SK-N-SH treated with all-trans-retinoic acid at 6 μM for 48 hours (cell line): ENCODE measurements around the gene ACLY.
A peak's percentile ranks its signal among the peaks of the same experiment; 100 is the strongest.

Experiments
- ATAC-seq: fragments of 200-7000 bp; cut with Tn5 transposase; 3 replicates; pipeline ENCODE4 v1.9.1; 2020; ENCODE audit warnings: mild to moderate bottlenecking, moderate library complexity
- ARNTL ChIP-seq: fragments of 450-650 bp; formaldehyde crosslinking; IDR thresholded peaks from 2 replicates; pipeline ENCODE4 v1.5.0; 2020; ENCODE audit warnings: low read depth, mild to moderate bottlenecking, moderate library complexity, borderline replicate concordance
- BACH2 ChIP-seq: fragments of 250-450 bp; sonication (Bioruptor Pico); IDR thresholded peaks from 2 replicates; pipeline ENCODE4 v1.9.0; 2021; ENCODE audit warnings: mild to moderate bottlenecking, borderline replicate concordance
- CSDC2 ChIP-seq: fragments of 250-450 bp; sonication (Bioruptor Pico); IDR thresholded peaks from 2 replicates; pipeline ENCODE4 v1.5.0; 2020; ENCODE audit warnings: mild to moderate bottlenecking, moderate library complexity
- ESRRG ChIP-seq: fragments of 250-450 bp; sonication (Bioruptor Pico); IDR thresholded peaks from 2 replicates; pipeline ENCODE4 v1.6.1; 2021; ENCODE audit warnings: mild to moderate bottlenecking
- GLIS3 ChIP-seq: fragments of 250-450 bp; sonication (Bioruptor Pico); IDR thresholded peaks from 2 replicates; pipeline ENCODE4 v1.5.0; 2020; ENCODE audit warnings: mild to moderate bottlenecking, moderate library complexity
- OSR1 ChIP-seq: fragments of 250-450 bp; sonication (Bioruptor Pico); IDR thresholded peaks from 2 replicates; pipeline ENCODE4 v1.8.0; 2022; ENCODE audit warnings: moderate library complexity, mild to moderate bottlenecking, inconsistent platforms
- PATZ1 ChIP-seq: fragments of 250-450 bp; sonication (Bioruptor Pico); IDR thresholded peaks from 2 replicates; pipeline ENCODE4 v1.8.0; 2020; ENCODE audit warnings: mild to moderate bottlenecking, moderate library complexity, borderline replicate concordance
- POU6F1 ChIP-seq: fragments of 250-450 bp; sonication (Bioruptor Pico); IDR thresholded peaks from 2 replicates; pipeline ENCODE4 v1.8.0; 2021; ENCODE audit warnings: low read depth, mild to moderate bottlenecking, moderate library complexity, borderline replicate concordance
- PPARA ChIP-seq: fragments of 250-450 bp; sonication (Bioruptor Pico); IDR thresholded peaks from 2 replicates; pipeline ENCODE4 v1.5.0; 2020; ENCODE audit warnings: mild to moderate bottlenecking, borderline replicate concordance
- RARB ChIP-seq: fragments of 250-450 bp; sonication (Bioruptor Pico); IDR thresholded peaks from 2 replicates; pipeline ENCODE4 v1.8.0; 2021; ENCODE audit warnings: mild to moderate bottlenecking, moderate library complexity
- SNAI2 ChIP-seq: fragments of 250-450 bp; sonication (Bioruptor Pico); IDR thresholded peaks from 2 replicates; pipeline ENCODE4 v1.5.0; 2020; ENCODE audit warnings: mild to moderate bottlenecking, moderate library complexity
- TCF4 ChIP-seq: fragments of 250-450 bp; sonication (Bioruptor Pico); IDR thresholded peaks from 2 replicates; pipeline ENCODE4 v1.8.0; 2021; ENCODE audit warnings: mild to moderate bottlenecking, moderate library complexity, borderline replicate concordance
- TOX ChIP-seq: fragments of 250-450 bp; sonication (Bioruptor Pico); IDR thresholded peaks from 2 replicates; pipeline ENCODE4 v1.8.0; 2021; ENCODE audit warnings: mild to moderate bottlenecking, moderate library complexity, borderline replicate concordance
- ZC3H10 ChIP-seq: fragments of 250-450 bp; sonication (Bioruptor Pico); IDR thresholded peaks from 2 replicates; pipeline ENCODE4 v1.5.1; 2021; ENCODE audit warnings: mild to moderate bottlenecking, moderate library complexity
- ZFP3 ChIP-seq: fragments of 250-450 bp; sonication (Bioruptor Pico); IDR thresholded peaks from 2 replicates; pipeline ENCODE4 v1.5.0; 2020; ENCODE audit warnings: mild to moderate bottlenecking, moderate library complexity
- ZFP30 ChIP-seq: fragments of 450-650 bp; formaldehyde crosslinking; IDR thresholded peaks from 2 replicates; pipeline ENCODE4 v1.5.0; 2022; ENCODE audit warnings: mild to moderate bottlenecking, moderate library complexity
- ZNF565 ChIP-seq: fragments of 450-650 bp; formaldehyde crosslinking; conservative IDR thresholded peaks from 2 replicates; pipeline ENCODE4 v1.5.0; 2020; ENCODE audit warnings: low read depth, mild to moderate bottlenecking, moderate library complexity
- ZNF70 ChIP-seq: fragments of 450-650 bp; formaldehyde crosslinking; IDR thresholded peaks from 2 replicates; pipeline ENCODE4 v1.5.0; 2020; ENCODE audit warnings: mild to moderate bottlenecking, moderate library complexity
- ZNF8 ChIP-seq: fragments of 450-650 bp; formaldehyde crosslinking; IDR thresholded peaks from 2 replicates; pipeline ENCODE4 v1.5.0; 2020; ENCODE audit warnings: mild to moderate bottlenecking, moderate library complexity
- TF ChIP-seq, protein P1 (sequence below): fragments of 250-450 bp; sonication (Bioruptor Pico); IDR thresholded peaks from 2 replicates; pipeline ENCODE4 v1.5.1; 2020; ENCODE audit warnings: low read depth, mild to moderate bottlenecking, moderate library complexity
- TF ChIP-seq, protein P2 (sequence below): fragments of 250-450 bp; sonication (Bioruptor Pico); IDR thresholded peaks from 2 replicates; pipeline ENCODE4 v1.5.0; 2020; ENCODE audit warnings: mild to moderate bottlenecking, moderate library complexity
- TF ChIP-seq, protein P3 (sequence below): fragments of 250-450 bp; sonication (Bioruptor Pico); IDR thresholded peaks from 2 replicates; pipeline ENCODE4 v1.5.1; 2021; ENCODE audit warnings: mild to moderate bottlenecking, moderate library complexity

ACLY gene

DNA sequence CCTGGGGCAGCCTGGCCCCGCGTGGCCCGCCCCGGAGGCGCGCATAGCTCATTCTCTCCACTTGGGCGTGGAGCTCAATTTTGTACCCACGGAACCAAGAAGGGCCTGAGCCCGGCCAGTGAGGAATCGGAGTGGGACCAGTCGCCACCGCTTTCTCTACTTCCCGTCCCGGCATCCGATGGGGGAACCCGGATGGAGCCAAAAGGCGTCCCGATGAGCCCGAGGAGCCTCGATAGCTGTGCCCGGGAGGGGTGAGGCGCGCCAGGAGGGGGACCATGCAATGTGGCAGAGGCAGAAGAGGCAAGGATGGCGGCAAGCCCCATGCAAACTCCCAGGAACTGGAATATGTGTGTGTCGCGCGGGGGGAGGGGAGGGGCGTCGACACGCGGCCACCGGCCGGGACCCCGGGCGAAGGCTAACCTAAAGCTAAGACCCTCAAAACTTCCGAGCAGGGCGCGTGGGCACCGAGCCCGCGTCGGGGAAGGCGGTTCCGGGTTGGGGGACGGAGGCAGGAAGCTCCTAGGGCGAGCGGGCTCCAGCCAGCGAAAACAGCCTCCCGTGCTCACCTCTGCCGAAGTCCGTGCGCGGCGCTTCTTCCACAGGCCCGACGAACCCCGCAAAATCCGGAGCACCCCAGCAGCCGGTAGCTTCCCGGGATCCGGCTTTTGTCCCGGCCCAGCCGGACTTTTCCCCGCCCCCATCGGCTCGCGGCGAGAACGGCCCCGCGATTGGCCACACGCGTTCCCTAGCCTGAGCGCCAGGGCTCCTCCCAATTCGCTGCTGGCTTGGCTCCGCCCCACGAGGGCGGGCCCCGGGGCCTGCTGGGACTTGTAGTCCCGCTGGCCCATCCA lies at the start of gene ACLY:
Gene ACLY (minus strand): TSS at position 638 of the 851 bp plus-strand sequence. CDS start 5,078 bp downstream, outside the sequence.
- TF ChIP-seq TOX (CRISPR knock-in tag) = no peak
- TF ChIP-seq CSDC2 (CRISPR knock-in tag) = no peak
- TF ChIP-seq GLIS3 = no peak
- no peak for TF ChIP-seq SNAI2
- no peak for TF ChIP-seq OSR1 (CRISPR knock-in tag)
- TF ChIP-seq ZNF565 (CRISPR knock-in tag) = no peak
- no peak for TF ChIP-seq ZNF70 (CRISPR knock-in tag)
- TF ChIP-seq, protein P1, sequence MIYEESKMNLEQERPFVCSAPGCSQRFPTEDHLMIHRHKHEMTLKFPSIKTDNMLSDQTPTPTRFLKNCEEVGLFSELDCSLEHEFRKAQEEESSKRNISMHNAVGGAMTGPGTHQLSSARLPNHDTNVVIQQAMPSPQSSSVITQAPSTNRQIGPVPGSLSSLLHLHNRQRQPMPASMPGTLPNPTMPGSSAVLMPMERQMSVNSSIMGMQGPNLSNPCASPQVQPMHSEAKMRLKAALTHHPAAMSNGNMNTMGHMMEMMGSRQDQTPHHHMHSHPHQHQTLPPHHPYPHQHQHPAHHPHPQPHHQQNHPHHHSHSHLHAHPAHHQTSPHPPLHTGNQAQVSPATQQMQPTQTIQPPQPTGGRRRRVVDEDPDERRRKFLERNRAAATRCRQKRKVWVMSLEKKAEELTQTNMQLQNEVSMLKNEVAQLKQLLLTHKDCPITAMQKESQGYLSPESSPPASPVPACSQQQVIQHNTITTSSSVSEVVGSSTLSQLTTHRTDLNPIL (CRISPR knock-in tag) = no peak
- TF ChIP-seq ZC3H10 (CRISPR knock-in tag) = no peak
- TF ChIP-seq ZFP3 (CRISPR knock-in tag) = no peak
- no peak for TF ChIP-seq POU6F1 (CRISPR knock-in tag)
- no peak for TF ChIP-seq BACH2
- no peak for TF ChIP-seq ARNTL (CRISPR knock-in tag)
- no peak for TF ChIP-seq RARB (CRISPR knock-in tag)
- TF ChIP-seq, protein P2, sequence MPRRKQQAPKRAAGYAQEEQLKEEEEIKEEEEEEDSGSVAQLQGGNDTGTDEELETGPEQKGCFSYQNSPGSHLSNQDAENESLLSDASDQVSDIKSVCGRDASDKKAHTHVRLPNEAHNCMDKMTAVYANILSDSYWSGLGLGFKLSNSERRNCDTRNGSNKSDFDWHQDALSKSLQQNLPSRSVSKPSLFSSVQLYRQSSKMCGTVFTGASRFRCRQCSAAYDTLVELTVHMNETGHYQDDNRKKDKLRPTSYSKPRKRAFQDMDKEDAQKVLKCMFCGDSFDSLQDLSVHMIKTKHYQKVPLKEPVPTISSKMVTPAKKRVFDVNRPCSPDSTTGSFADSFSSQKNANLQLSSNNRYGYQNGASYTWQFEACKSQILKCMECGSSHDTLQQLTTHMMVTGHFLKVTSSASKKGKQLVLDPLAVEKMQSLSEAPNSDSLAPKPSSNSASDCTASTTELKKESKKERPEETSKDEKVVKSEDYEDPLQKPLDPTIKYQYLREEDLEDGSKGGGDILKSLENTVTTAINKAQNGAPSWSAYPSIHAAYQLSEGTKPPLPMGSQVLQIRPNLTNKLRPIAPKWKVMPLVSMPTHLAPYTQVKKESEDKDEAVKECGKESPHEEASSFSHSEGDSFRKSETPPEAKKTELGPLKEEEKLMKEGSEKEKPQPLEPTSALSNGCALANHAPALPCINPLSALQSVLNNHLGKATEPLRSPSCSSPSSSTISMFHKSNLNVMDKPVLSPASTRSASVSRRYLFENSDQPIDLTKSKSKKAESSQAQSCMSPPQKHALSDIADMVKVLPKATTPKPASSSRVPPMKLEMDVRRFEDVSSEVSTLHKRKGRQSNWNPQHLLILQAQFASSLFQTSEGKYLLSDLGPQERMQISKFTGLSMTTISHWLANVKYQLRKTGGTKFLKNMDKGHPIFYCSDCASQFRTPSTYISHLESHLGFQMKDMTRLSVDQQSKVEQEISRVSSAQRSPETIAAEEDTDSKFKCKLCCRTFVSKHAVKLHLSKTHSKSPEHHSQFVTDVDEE (CRISPR knock-in tag) = no peak
- TF ChIP-seq ZNF8 (CRISPR knock-in tag) = no peak
- TF ChIP-seq, protein P3, sequence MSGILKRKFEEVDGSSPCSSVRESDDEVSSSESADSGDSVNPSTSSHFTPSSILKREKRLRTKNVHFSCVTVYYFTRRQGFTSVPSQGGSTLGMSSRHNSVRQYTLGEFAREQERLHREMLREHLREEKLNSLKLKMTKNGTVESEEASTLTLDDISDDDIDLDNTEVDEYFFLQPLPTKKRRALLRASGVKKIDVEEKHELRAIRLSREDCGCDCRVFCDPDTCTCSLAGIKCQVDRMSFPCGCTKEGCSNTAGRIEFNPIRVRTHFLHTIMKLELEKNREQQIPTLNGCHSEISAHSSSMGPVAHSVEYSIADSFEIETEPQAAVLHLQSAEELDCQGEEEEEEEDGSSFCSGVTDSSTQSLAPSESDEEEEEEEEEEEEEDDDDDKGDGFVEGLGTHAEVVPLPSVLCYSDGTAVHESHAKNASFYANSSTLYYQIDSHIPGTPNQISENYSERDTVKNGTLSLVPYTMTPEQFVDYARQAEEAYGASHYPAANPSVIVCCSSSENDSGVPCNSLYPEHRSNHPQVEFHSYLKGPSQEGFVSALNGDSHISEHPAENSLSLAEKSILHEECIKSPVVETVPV (CRISPR knock-in tag) = no peak
- no peak for TF ChIP-seq PPARA (CRISPR knock-in tag)
- TF ChIP-seq ESRRG (CRISPR knock-in tag) = no peak
- no peak for TF ChIP-seq ZFP30 (CRISPR knock-in tag)

DNA sequence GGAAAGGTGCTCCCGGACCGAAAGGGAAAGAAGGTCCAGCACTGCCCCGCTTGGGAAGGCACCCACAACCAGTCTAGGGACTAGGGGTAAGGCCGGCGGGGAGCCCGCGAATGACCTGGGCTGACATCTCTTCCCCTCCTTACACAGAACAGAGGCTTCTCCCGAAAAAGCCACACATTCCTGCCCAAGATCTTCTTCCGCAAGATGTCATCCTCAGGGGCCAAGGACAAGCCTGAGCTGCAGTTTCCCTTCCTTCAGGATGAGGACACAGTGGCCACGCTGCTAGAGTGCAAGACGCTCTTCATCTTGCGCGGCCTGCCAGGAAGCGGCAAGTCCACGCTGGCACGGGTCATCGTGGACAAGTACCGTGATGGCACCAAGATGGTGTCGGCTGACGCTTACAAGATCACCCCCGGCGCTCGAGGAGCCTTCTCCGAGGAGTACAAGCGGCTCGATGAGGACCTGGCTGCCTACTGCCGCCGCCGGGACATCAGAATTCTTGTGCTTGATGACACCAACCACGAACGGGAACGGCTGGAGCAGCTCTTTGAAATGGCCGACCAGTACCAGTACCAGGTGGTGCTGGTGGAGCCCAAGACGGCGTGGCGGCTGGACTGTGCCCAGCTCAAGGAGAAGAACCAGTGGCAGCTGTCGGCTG lies 49.3 kb upstream of the ACLY start:
- ATAC-seq = no peak
- TF ChIP-seq TOX (CRISPR knock-in tag) (no peak), ZC3H10 (CRISPR knock-in tag) (no peak), ZFP30 (CRISPR knock-in tag) (no peak), SNAI2 (no peak), ESRRG (CRISPR knock-in tag) (no peak), BACH2 (no peak), OSR1 (CRISPR knock-in tag) (no peak), PPARA (CRISPR knock-in tag) (no peak), CSDC2 (CRISPR knock-in tag) (no peak), ZNF565 (CRISPR knock-in tag) (no peak), ZNF8 (CRISPR knock-in tag) (no peak), PATZ1 (CRISPR knock-in tag) (no peak), ARNTL (CRISPR knock-in tag) (no peak), TCF4 (CRISPR knock-in tag) (no peak)
- TF ChIP-seq, protein P1 (CRISPR knock-in tag) = no peak
- TF ChIP-seq, protein P2 (CRISPR knock-in tag) = no peak

More for the DNA sequence above, at the start of gene ACLY:
- ATAC-seq = peak; percentile 94
